Urinary bladder (tissue), 4 donors: ENCODE measurements around the gene PLXNA3. TPM values are rescaled to one million over a fixed set of nuclear protein-coding genes. Genes with fewer than 3 reads are reported as not detected.

Experiments used
- DNase-seq: peaks from one replicate; pipeline ENCODE4 v3.0.0-alpha.2; 2015; ENCODE audit errors: extremely low spot score
- H3K27ac ChIP-seq: one replicate; pipeline ENCODE4 v1.5.1; 2013; ENCODE audit warnings: low read depth, mild to moderate bottlenecking, moderate library complexity
- H3K36me3 ChIP-seq: one replicate; pipeline ENCODE4 v1.6.1; 2013; ENCODE audit warnings: mild to moderate bottlenecking, moderate library complexity; ENCODE audit not compliant: insufficient read depth
- H3K4me1 ChIP-seq: one replicate; pipeline ENCODE4 v1.6.1; 2013; ENCODE audit warnings: mild to moderate bottlenecking, moderate library complexity; ENCODE audit not compliant: insufficient read depth
- H3K4me3 ChIP-seq: one replicate; pipeline ENCODE4 v1.5.1; 2013; ENCODE audit warnings: low read depth, low read length
- WGBS: extraction: QIAGEN DNeasy Blood & Tissue Kit; methylation state at CpG from one replicate; pipeline ENCODE4 v1.1.7; 2013; 5-methylcytosine and 5-hydroxymethylcytosine counted together
- polyA plus RNA-seq: library from polyadenylated mRNA; stranded (reverse); fragments of 200-250 nt; gene quantifications from one replicate; pipeline ENCODE4 v1.2.3, GENCODE V29; 2013
- total RNA-seq: library from RNA; depleted of rRNA; stranded (reverse); fragments of >200 nt; gene quantifications from one replicate; pipeline ENCODE4 v1.2.3, GENCODE V29; 2014
- donor health status: healthy with polysubstance abuse.
- donor health status: healthy.

Gene PLXNA3
- total and polyA plus RNA-seq, 2 donors = 10.1 to 17.3 TPM

- Histone ChIP-seq H3K4me1 (no peaks in the 10 kb centered on the region), H3K36me3 (no peaks in the 10 kb centered on the region), H3K27ac (no peak overlapping the region), H3K4me3 (no peak overlapping the region)
- WGBS = 69% methylated on average over 2 of the region's 2 CpGs
- no peak for DNase-seq
Measured at GRCh38 chrX:154429711-154430110, 28.4 kb upstream of the PLXNA3 start.

- 63% methylated on average over 6 of the region's 6 CpGs for WGBS
Measured at GRCh38 chrX:154430479-154430878, 27.6 kb upstream of the PLXNA3 start.

GRCh38 chrX:154430916-154431315 is 27.2 kb upstream of the PLXNA3 start:
- Histone ChIP-seq H3K4me3 (no peak overlapping the region), H3K4me1 (no peaks in the 10 kb centered on the region), H3K36me3 (no peaks in the 10 kb centered on the region), H3K27ac (peak overlapping the region; percentile 30)
- 76% methylated on average over 7 of the region's 7 CpGs for WGBS
- no peak for DNase-seq

More at GRCh38 chrX:154430479-154430878, 27.6 kb upstream of the PLXNA3 start:
- Histone ChIP-seq H3K27ac (no peak overlapping the region), H3K4me1 (no peaks in the 10 kb centered on the region), H3K36me3 (no peaks in the 10 kb centered on the region), H3K4me3 (no peak overlapping the region)
- no peak for DNase-seq

- Histone ChIP-seq H3K36me3 (no peaks in the 10 kb centered on the region), H3K4me1 (no peaks in the 10 kb centered on the region), H3K27ac (peak overlapping the region; percentile 30), H3K4me3 (no peak overlapping the region)
- no peak for DNase-seq
- 69% methylated on average over 5 of the region's 5 CpGs for WGBS
Measured at GRCh38 chrX:154431341-154431740, 26.7 kb upstream of the PLXNA3 start.

GRCh38 chrX:154432210-154432609 is 25.9 kb upstream of the PLXNA3 start:
- Histone ChIP-seq H3K4me1 (no peaks in the 10 kb centered on the region), H3K36me3 (no peaks in the 10 kb centered on the region), H3K4me3 (no peak overlapping the region), H3K27ac (no peak overlapping the region)
- 93% methylated on average over 8 of the region's 8 CpGs for WGBS
- DNase-seq = no peak

- Histone ChIP-seq H3K4me1 (no peaks in the 10 kb centered on the region), H3K4me3 (no peak overlapping the region), H3K27ac (no peak overlapping the region), H3K36me3 (no peaks in the 10 kb centered on the region)
- DNase-seq = no peak
- 89% methylated on average over 7 of the region's 7 CpGs for WGBS
Measured at GRCh38 chrX:154433605-154434004, 24.5 kb upstream of the PLXNA3 start.

GRCh38 chrX:154434394-154435168 is 23.5 kb upstream of the PLXNA3 start:
- WGBS = 92% methylated on average over 7 of the region's 7 CpGs
- H3K36me3 ChIP-seq = no peaks in the 10 kb centered on the region
- no peaks in the 10 kb centered on the region for H3K4me1 ChIP-seq
- no peak overlapping the region for H3K4me3 ChIP-seq
- no peak for DNase-seq
- no peak overlapping the region for H3K27ac ChIP-seq

- H3K4me3 ChIP-seq = no peak overlapping the region
- no peak overlapping the region for H3K27ac ChIP-seq
- H3K36me3 ChIP-seq = no peaks in the 10 kb centered on the region
- H3K4me1 ChIP-seq = no peaks in the 10 kb centered on the region
- WGBS = 94% methylated on average over 19 of the region's 19 CpGs
- DNase-seq = no peak
Measured at GRCh38 chrX:154435171-154435733, 22.8 kb upstream of the PLXNA3 start.

GRCh38 chrX:154436374-154436982 is 21.6 kb upstream of the PLXNA3 start:
- H3K27ac ChIP-seq = peak overlapping the region; percentile 95
- DNase-seq = no peak
- no peaks in the 10 kb centered on the region for H3K36me3 ChIP-seq
- no peaks in the 10 kb centered on the region for H3K4me1 ChIP-seq
- WGBS = 3% methylated on average over 49 of the region's 78 CpGs
- peak overlapping the region; percentile 82 for H3K4me3 ChIP-seq

GRCh38 chrX:154436983-154437752 is 20.9 kb upstream of the PLXNA3 start, which contains the start of gene GDI1:
GDI1 (plus strand) TSS chrX:154437154; CDS start chrX:154437255, 101 bp downstream.
- DNase-seq = no peak
- Histone ChIP-seq H3K36me3 (no peaks in the 10 kb centered on the region), H3K4me3 (peak within 1 kb of the TSS; percentile 82), H3K27ac (peak within 1 kb of the TSS; percentile 95), H3K4me1 (no peaks in the 10 kb centered on the region)
- WGBS = under 1% methylated on average over 63 of the region's 93 CpGs

- no peak overlapping the region for H3K27ac ChIP-seq
- 28% methylated on average over 28 of the region's 28 CpGs for WGBS
- H3K36me3 ChIP-seq = no peaks in the 10 kb centered on the region
- H3K4me1 ChIP-seq = no peaks in the 10 kb centered on the region
- H3K4me3 ChIP-seq = peak overlapping the region; percentile 82
- DNase-seq = no peak
Measured at GRCh38 chrX:154437971-154438893, 19.8 kb upstream of the PLXNA3 start.

- Histone ChIP-seq H3K4me3 (no peak overlapping the region), H3K36me3 (no peaks in the 10 kb centered on the region), H3K4me1 (no peaks in the 10 kb centered on the region), H3K27ac (no peak overlapping the region)
- WGBS = 91% methylated on average over 18 of the region's 18 CpGs
- DNase-seq = no peak
Measured at GRCh38 chrX:154439841-154440240, 18.2 kb upstream of the PLXNA3 start.
